Esophagus muscularis mucosa (tissue), 4 donors: ENCODE measurements around the gene OGFR. TPM values are rescaled to one million over a fixed set of nuclear protein-coding genes. Genes with fewer than 3 reads are reported as not detected.

Experiments used
- DNase-seq: peaks from one replicate; pipeline ENCODE4 v3.0.0-alpha.2; 2017; ENCODE audit errors: extremely low spot score
- H3K27ac ChIP-seq, 4 donors: fragments of 200-600 bp; sonication (generic); replicated peaks in 1 of 4; 1 replicate in 3 of 4; 2 replicates in 1 of 4; pipeline ENCODE4 v1.5.1; 2016 to 2019; ENCODE audit warnings: mild to moderate bottlenecking in 1 of 4
- H3K27me3 ChIP-seq, 4 donors: fragments of 200-600 bp; sonication (generic); one replicate each; pipeline versions ENCODE4 v1.5.1 to v1.6.0; 2016 to 2019
- H3K36me3 ChIP-seq, 4 donors: fragments of 200-600 bp; sonication (generic); one replicate each; pipeline ENCODE4 v1.5.1; 2016 to 2019
- H3K4me1 ChIP-seq, 4 donors: fragments of 200-600 bp; sonication (generic); one replicate each; pipeline ENCODE4 v1.5.1; 2016 to 2019
- H3K4me3 ChIP-seq, 4 donors: fragments of 200-600 bp; sonication (generic); 1 replicate in 2 of 4; 2 replicates in 2 of 4; pipeline ENCODE4 v1.5.1; 2016 to 2019; ENCODE audit warnings: mild to moderate bottlenecking in 4 of 4, moderate library complexity in 1 of 4
- H3K9me3 ChIP-seq, 4 donors: fragments of 200-600 bp; sonication (generic); 1 replicate in 3 of 4; 2 replicates in 1 of 4; pipeline ENCODE4 v1.5.1; 2016 to 2019
- CTCF ChIP-seq, 3 experiments: fragments of 200-600 bp in 2 of 3; fragments of 450-650 bp in 1 of 3; sonication (generic) in 2 of 3; IDR thresholded peaks; one replicate each; pipeline ENCODE4 v1.5.1; 2017 to 2019; ENCODE audit warnings: antibody characterized with exemption in 3 of 3, mild to moderate bottlenecking in 2 of 3, moderate library complexity in 1 of 3
- EP300 ChIP-seq: sonication (generic); formaldehyde crosslinking; IDR thresholded peaks from one replicate; pipeline ENCODE4 v1.6.1; 2017; ENCODE audit warnings: antibody characterized with exemption
- POLR2A ChIP-seq: fragments of 450-650 bp; IDR thresholded peaks from one replicate; pipeline ENCODE4 v1.6.1; 2017; ENCODE audit warnings: antibody characterized with exemption, moderate library complexity, mild to moderate bottlenecking, low read depth
- POLR2AphosphoS5 ChIP-seq, 2 donors: sonication (generic); formaldehyde crosslinking; IDR thresholded peaks; one replicate each; pipeline ENCODE4 v1.6.1; 2017; ENCODE audit warnings: antibody characterized with exemption in 2 of 2
- WGBS: methylation state at CpG from one replicate; pipeline ENCODE4 v1.1.5; 2018; 5-methylcytosine and 5-hydroxymethylcytosine counted together
- intact Hi-C: fragments of 100-400 bp; cut with DNase I; formaldehyde crosslinking; loops from one replicate; pipeline ENCODE4 v1.15.1; 2023
- total RNA-seq, 4 donors: library from RNA; depleted of rRNA; stranded (reverse); fragments of >200 nt; gene quantifications; one replicate each; pipeline versions ENCODE4 v1.1.0 to v1.2.1, GENCODE V29; 2016

Gene OGFR
- total RNA-seq, 4 donors from 2014 or later: 46.1 to 84.5 (median 62.7) TPM

- Histone ChIP-seq H3K36me3 (peaks cover 0 to 8% (median 0%) of the 10 kb centered on the region in 4 donors), H3K4me1 (no peaks in the 10 kb centered on the region), H3K9me3 (no peaks in the 10 kb centered on the region), H3K27ac (no peak overlapping the region), H3K27me3 (peaks cover 0 to 32% (median 2%) of the 10 kb centered on the region in 4 donors), H3K4me3 (no peak overlapping the region)
- DNase-seq: no peak
- no peak for TF ChIP-seq POLR2A
- no peak for TF ChIP-seq CTCF (IDR thresholded peaks at IDR 0.05)
- no peak for TF ChIP-seq EP300
- no peak for TF ChIP-seq POLR2AphosphoS5 (IDR thresholded peaks at IDR 0.05)
- 89% methylated on average over 11 of the region's 11 CpGs for WGBS
- intact Hi-C loops: no loop called here
These were observed 35.2 kb downstream of the OGFR start for GRCh38 chr20:62839816-62840215.

- DNase-seq: no peak
- Histone ChIP-seq H3K27ac (no peak overlapping the region), H3K4me3 (no peak overlapping the region), H3K27me3 (peaks cover 0 to 25% (median 2%) of the 10 kb centered on the region in 4 donors), H3K36me3 (peaks cover 0 to 15% (median 2%) of the 10 kb centered on the region in 4 donors), H3K9me3 (no peaks in the 10 kb centered on the region), H3K4me1 (no peaks in the 10 kb centered on the region)
- TF ChIP-seq POLR2A: no peak
- TF ChIP-seq POLR2AphosphoS5 (IDR thresholded peaks at IDR 0.05): no peak
- TF ChIP-seq CTCF (IDR thresholded peaks at IDR 0.05): no peak
- TF ChIP-seq EP300: no peak
- 77% methylated on average over 45 of the region's 45 CpGs for WGBS
- intact Hi-C loops: no loop called here
These were observed 35.9 kb downstream of the OGFR start for GRCh38 chr20:62840244-62841197.

- Histone ChIP-seq H3K4me3 (no peak overlapping the region), H3K36me3 (peaks cover 0 to 21% (median 4%) of the 10 kb centered on the region in 4 donors), H3K4me1 (no peaks in the 10 kb centered on the region), H3K27ac (no peak overlapping the region), H3K27me3 (peaks cover 0 to 14% (median 2%) of the 10 kb centered on the region in 4 donors), H3K9me3 (no peaks in the 10 kb centered on the region)
- no peak for TF ChIP-seq POLR2AphosphoS5 (IDR thresholded peaks at IDR 0.05)
- TF ChIP-seq CTCF (IDR thresholded peaks at IDR 0.05): no peak
- no peak for TF ChIP-seq EP300
- no peak for TF ChIP-seq POLR2A
- no peak for DNase-seq
- 85% methylated on average over 16 of the region's 16 CpGs for WGBS
- intact Hi-C loops: no loop called here
These were observed 37.1 kb downstream of the OGFR start for GRCh38 chr20:62841705-62842212.

GRCh38 chr20:62843656-62844055 is 39.0 kb downstream of the OGFR start:
- 96% methylated on average over 10 of the region's 10 CpGs for WGBS
- DNase-seq: no peak
- Histone ChIP-seq H3K9me3 (no peaks in the 10 kb centered on the region), H3K27me3 (no peaks in the 10 kb centered on the region), H3K27ac (no peak overlapping the region), H3K36me3 (peaks cover 0 to 21% (median 4%) of the 10 kb centered on the region in 4 donors), H3K4me1 (no peaks in the 10 kb centered on the region), H3K4me3 (no peak overlapping the region)
- intact Hi-C loops: no loop called here
- TF ChIP-seq POLR2A (no peak), CTCF (IDR thresholded peaks at IDR 0.05) (no peak), EP300 (no peak), POLR2AphosphoS5 (IDR thresholded peaks at IDR 0.05) (no peak)
